ENCODE measurements around the gene MPRIP.
"Not testable (repeated sequence)": the region's sequence is repeated elsewhere in the genome, so short reads cannot be mapped to it uniquely, and the experiment has no call there.

MPRIP gene

GRCh38 chr17:17130077-17130844, 88.0 kb downstream of the MPRIP start:
- DNase-seq, result no peak

- DNase-seq, result no peak
Measured at GRCh38 chr17:17131839-17132238, 89.6 kb downstream of the MPRIP start.

- peak in 1 of 2 experiments; percentile 20 for DNase-seq
Measured at GRCh38 chr17:17132746-17133145, 90.5 kb downstream of the MPRIP start.

- peak in 1 of 2 experiments; percentile 38 for DNase-seq
Measured at GRCh38 chr17:17134051-17134956, 92.0 kb downstream of the MPRIP start.

- DNase-seq, result peak; percentile 28 to 54
Measured at GRCh38 chr17:17134957-17135333, 92.7 kb downstream of the MPRIP start.

- not testable (repeated sequence) for DNase-seq
Measured at GRCh38 chr17:17136221-17136620, 94.0 kb downstream of the MPRIP start.

- no peak for DNase-seq
Measured at GRCh38 chr17:17137731-17138585, 95.7 kb downstream of the MPRIP start.

- peak; percentile 58 to 89 for DNase-seq
Measured at GRCh38 chr17:17139972-17140589, 97.8 kb downstream of the MPRIP start.

- DNase-seq, result no peak
Measured at GRCh38 chr17:17140590-17140980, 98.3 kb downstream of the MPRIP start.

- no peak for DNase-seq
Measured at GRCh38 chr17:17141279-17141678, 99.0 kb downstream of the MPRIP start.

- no peak for DNase-seq
Measured at GRCh38 chr17:17141860-17142552, 99.7 kb downstream of the MPRIP start.

GRCh38 chr17:17142556-17142955, 100.3 kb downstream of the MPRIP start:
- DNase-seq, result no peak

GRCh38 chr17:17143501-17143900, 101.2 kb downstream of the MPRIP start:
- no peak for DNase-seq

- DNase-seq, result no peak
Measured at GRCh38 chr17:17144061-17144460, 101.8 kb downstream of the MPRIP start.

- DNase-seq, result no peak
Measured at GRCh38 chr17:17144916-17145665, 102.8 kb downstream of the MPRIP start.

- DNase-seq, result no peak
Measured at GRCh38 chr17:17146786-17147406, 104.6 kb downstream of the MPRIP start.

GRCh38 chr17:17147821-17148220, 105.6 kb downstream of the MPRIP start:
- no peak for DNase-seq

- DNase-seq, result no peak
Measured at GRCh38 chr17:17149520-17150447, 107.5 kb downstream of the MPRIP start.

- no peak for DNase-seq
Measured at GRCh38 chr17:17150448-17150800, 108.2 kb downstream of the MPRIP start.

GRCh38 chr17:17151055-17151454, 108.8 kb downstream of the MPRIP start:
- no peak for DNase-seq
